ENCODE data around the gene GLDC. TPM values are rescaled to one million over a fixed set of nuclear protein-coding genes. Genes with fewer than 3 reads are reported as not detected.

The GLDC gene
- total RNA-seq, 4 donors from 2014 or later, result 14.4 to 54.1 (median 21.8) TPM

DNA sequence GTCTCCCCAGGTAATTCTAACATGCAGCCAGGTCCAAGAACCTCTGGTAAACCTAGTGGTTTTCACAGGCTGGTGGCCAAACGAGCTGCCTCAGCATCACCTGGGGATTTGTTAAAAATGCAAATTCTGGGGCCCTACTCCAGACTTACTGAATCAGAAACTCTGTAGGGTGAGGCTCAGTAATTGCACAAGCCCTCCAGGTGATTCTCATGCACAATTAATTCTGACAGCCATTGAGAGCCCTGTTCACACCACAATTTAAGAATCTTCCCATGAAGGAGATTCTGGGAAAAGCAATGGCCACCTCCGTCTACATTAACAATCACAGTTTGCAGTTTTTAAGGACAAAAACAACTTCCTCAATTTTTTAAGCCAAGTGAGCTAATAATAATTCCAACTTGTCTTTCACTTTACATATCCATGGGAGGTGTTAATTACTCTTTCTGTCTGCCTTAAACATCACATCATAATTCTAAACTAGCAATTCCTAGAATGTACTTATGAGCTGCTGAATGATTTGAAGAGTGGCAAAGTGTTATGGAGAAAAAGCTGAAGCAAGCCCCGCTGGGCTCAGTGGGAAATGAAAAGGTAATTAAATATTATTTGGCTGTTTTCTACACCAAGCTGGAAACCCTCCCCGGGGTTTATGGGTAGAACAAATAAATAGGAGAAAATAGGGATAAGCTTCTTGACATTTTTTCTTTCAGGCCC, 70.0 kb downstream of the GLDC start:
- Histone ChIP-seq H3K27me3 (no peaks in the 10 kb centered on the region), H3K4me3 (no peak overlapping the region), H3K4me1 (no peaks in the 10 kb centered on the region), H3K27ac (peak overlapping the region in 1 of 4 donors; percentile 56), H3K9me3 (no peaks in the 10 kb centered on the region), H3K36me3 (no peaks in the 10 kb centered on the region)
- no peak for TF ChIP-seq POLR2A (IDR thresholded peaks at IDR 0.05)
- no peak for TF ChIP-seq CTCF (IDR thresholded peaks at IDR 0.05)
- no peak for TF ChIP-seq EP300 (IDR thresholded peaks at IDR 0.05)
- no peak for DNase-seq (ENCODE audit: low spot score in 2 of 2)
- WGBS, 2 donors, result 67 to 73% methylated on average over 4 of the region's 4 CpGs

- Histone ChIP-seq H3K9me3 (no peaks in the 10 kb centered on the region), H3K4me3 (no peak overlapping the region), H3K36me3 (no peaks in the 10 kb centered on the region), H3K27me3 (no peaks in the 10 kb centered on the region), H3K27ac (peak overlapping the region in 2 of 4 donors; percentile 22 to 61), H3K4me1 (peaks cover 0 to 39% (median 0%) of the 10 kb centered on the region in 4 donors)
- TF ChIP-seq CTCF (IDR thresholded peaks at IDR 0.05) (no peak), POLR2A (IDR thresholded peaks at IDR 0.05) (no peak), EP300 (IDR thresholded peaks at IDR 0.05) (no peak)
- no peak for DNase-seq (ENCODE audit: low spot score in 2 of 2)
- WGBS, 2 donors, result 45 to 48% methylated on average over 5 of the region's 5 CpGs
Observed at GRCh38 chr9:6567140-6567591, 78.4 kb downstream of the GLDC start.

GRCh38 chr9:6566409-6567139, 79.0 kb downstream of the GLDC start:
- no peak for DNase-seq (ENCODE audit: low spot score in 2 of 2)

DNA sequence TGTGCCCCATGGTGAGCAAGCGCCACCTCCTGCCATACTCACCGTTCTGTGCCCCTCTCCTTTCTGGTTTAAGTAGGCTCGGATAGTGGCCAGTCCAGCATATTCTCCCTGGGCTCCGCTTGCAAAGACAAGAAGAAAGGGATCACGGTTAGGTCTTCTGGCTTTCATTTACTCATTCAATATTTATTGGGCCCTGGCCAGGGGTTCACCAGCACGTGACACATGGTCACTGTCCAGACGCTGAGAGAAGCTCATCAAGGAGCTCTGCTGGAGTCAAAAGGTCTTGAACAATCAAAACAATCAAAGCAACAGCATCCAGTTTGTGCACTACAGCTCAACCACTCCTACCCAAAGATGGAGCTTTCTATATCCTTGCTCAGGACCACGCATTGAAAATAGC, 80.2 kb downstream of the GLDC start:
- no peak for DNase-seq (ENCODE audit: low spot score in 2 of 2)
- H3K4me3 ChIP-seq, result no peak overlapping the region
- WGBS, 2 donors, result 68 to 74% methylated on average over 8 of the region's 8 CpGs
- peaks cover 0 to 39% (median 0%) of the 10 kb centered on the region in 4 donors for H3K4me1 ChIP-seq
- H3K9me3 ChIP-seq, result no peaks in the 10 kb centered on the region
- H3K27ac ChIP-seq, result peak overlapping the region in 2 of 4 donors; percentile 59 to 65
- no peak for TF ChIP-seq POLR2A (IDR thresholded peaks at IDR 0.05)
- no peak for TF ChIP-seq CTCF (IDR thresholded peaks at IDR 0.05)
- no peak for TF ChIP-seq EP300 (IDR thresholded peaks at IDR 0.05)
- no peaks in the 10 kb centered on the region for H3K27me3 ChIP-seq
- H3K36me3 ChIP-seq, result no peaks in the 10 kb centered on the region

More at GRCh38 chr9:6566409-6567139, 79.0 kb downstream of the GLDC start:
- peak in 1 of 2 donors; percentile 40 for TF ChIP-seq EP300 (IDR thresholded peaks at IDR 0.05)
- TF ChIP-seq CTCF (IDR thresholded peaks at IDR 0.05), result no peak
- Histone ChIP-seq H3K27me3 (no peaks in the 10 kb centered on the region), H3K4me3 (no peak overlapping the region), H3K36me3 (no peaks in the 10 kb centered on the region), H3K9me3 (no peaks in the 10 kb centered on the region), H3K27ac (peak overlapping the region in 2 of 4 donors; percentile 22 to 61), H3K4me1 (peaks cover 0 to 39% (median 0%) of the 10 kb centered on the region in 4 donors)
- 54 to 59% methylated on average over 10 of the region's 10 CpGs for WGBS, 2 donors

DNA sequence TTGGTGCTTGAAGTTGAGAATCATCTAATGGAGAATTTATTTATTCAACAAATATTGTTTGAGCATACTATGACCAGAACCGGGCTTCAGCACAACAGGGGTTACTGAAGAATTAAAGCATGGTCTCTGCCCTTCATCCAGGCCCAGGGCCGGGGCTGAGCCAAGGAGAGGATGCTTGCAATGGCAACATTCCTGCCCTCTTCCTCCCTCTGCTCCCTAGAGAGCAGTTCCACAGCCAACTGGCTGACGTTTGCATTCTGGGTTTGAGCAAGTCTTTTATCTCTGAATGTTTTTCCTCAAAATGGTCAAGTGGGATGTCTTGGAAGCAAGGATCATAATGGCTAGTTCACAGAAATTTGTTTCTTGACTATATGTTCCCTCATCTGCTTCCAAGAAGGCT, 80.7 kb downstream of the GLDC start:
- 44 to 45% methylated on average over 3 of the region's 3 CpGs for WGBS, 2 donors
- no peak for TF ChIP-seq EP300 (IDR thresholded peaks at IDR 0.05)
- TF ChIP-seq CTCF (IDR thresholded peaks at IDR 0.05), result no peak
- no peak for TF ChIP-seq POLR2A (IDR thresholded peaks at IDR 0.05)
- H3K27ac ChIP-seq, result peak overlapping the region in 2 of 4 donors; percentile 59 to 65
- DNase-seq (ENCODE audit: low spot score in 2 of 2), result no peak
- peaks cover 0 to 39% (median 0%) of the 10 kb centered on the region in 4 donors for H3K4me1 ChIP-seq
- no peaks in the 10 kb centered on the region for H3K9me3 ChIP-seq
- no peaks in the 10 kb centered on the region for H3K27me3 ChIP-seq
- H3K4me3 ChIP-seq, result no peak overlapping the region
- no peaks in the 10 kb centered on the region for H3K36me3 ChIP-seq

All from tibial nerve (tissue), 4 donors.